ENCODE data around the gene GIN1.

GIN1 gene

DNA sequence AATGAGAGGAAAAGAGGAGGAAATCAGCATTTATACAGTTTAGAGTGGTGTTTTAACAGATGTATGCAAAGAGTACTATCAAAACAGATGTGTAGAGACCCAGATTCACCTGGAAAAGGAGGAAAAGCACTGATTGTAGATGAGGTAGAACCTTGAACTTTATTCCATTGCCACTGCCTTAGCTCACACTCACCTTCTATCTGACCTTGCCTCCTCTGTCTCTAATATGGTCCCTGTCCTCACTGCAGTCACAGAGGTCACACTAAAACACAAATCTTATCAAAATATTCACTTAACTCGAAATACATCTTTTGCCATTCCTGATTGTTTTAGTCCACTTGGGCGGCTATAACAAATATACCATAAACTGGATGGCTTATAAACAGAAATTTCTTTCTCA lies 7.0 kb downstream of the GIN1 start:
- DNase-seq (ENCODE audit: low read depth, low spot score), result no peak
- no peak overlapping the region for H3K4me3 ChIP-seq (ENCODE audit: low read depth, low read length)
- TF ChIP-seq, protein P1, sequence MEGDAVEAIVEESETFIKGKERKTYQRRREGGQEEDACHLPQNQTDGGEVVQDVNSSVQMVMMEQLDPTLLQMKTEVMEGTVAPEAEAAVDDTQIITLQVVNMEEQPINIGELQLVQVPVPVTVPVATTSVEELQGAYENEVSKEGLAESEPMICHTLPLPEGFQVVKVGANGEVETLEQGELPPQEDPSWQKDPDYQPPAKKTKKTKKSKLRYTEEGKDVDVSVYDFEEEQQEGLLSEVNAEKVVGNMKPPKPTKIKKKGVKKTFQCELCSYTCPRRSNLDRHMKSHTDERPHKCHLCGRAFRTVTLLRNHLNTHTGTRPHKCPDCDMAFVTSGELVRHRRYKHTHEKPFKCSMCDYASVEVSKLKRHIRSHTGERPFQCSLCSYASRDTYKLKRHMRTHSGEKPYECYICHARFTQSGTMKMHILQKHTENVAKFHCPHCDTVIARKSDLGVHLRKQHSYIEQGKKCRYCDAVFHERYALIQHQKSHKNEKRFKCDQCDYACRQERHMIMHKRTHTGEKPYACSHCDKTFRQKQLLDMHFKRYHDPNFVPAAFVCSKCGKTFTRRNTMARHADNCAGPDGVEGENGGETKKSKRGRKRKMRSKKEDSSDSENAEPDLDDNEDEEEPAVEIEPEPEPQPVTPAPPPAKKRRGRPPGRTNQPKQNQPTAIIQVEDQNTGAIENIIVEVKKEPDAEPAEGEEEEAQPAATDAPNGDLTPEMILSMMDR (IDR thresholded peaks at IDR 0.05; ENCODE audit: low read depth, low read length), result no peak
- in situ Hi-C loops (cut with HindIII; ENCODE audit: low sequenced_read_pairs), result no loop called here

DNA sequence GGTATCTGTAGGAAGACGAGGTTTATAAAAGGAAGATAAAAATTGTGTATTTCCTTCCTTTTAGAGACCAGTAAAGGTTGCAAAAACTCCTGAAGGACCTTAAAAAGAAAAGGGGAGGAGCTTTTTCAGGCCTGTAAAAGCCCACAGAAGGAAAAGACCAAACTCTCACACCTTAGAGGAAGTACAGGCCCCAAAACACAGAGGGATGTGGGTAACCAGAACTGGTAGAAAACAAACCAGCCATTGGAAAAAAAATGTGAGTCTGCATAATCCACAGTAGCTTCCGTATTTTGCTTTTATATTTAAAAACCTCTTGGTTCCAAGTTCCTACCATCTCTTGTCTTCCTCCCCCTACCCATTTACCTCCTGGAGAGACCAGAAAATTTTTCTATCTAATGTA lies 8.5 kb downstream of the GIN1 start:
- no peak overlapping the region for H3K4me3 ChIP-seq (ENCODE audit: low read depth, low read length)
- no peak for DNase-seq (ENCODE audit: low read depth, low spot score)
- in situ Hi-C loops (cut with HindIII; ENCODE audit: low sequenced_read_pairs), result no loop called here
- TF ChIP-seq, protein P1 (IDR thresholded peaks at IDR 0.05; ENCODE audit: low read depth, low read length), result no peak

DNA sequence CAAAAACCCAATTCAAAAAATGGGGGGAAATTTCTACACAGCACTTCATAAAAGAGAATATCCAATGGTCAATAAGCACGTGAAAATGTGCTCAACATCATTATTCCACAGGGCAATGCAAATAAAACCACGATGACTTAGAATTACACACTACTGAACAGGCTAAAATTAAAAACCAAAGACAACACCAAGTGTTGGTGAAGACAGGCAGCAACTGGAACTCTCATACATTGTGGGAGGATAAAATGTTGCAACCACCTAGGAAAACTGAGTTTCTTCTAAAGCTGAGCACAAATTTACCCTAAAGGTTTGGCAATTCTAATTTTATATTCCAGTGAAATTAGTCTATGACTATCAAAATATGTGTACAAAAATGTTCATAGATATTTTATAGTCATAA lies 9.5 kb downstream of the GIN1 start:
- TF ChIP-seq, protein P1 (IDR thresholded peaks at IDR 0.05; ENCODE audit: low read depth, low read length), result no peak
- no peak overlapping the region for H3K4me3 ChIP-seq (ENCODE audit: low read depth, low read length)
- no peak for DNase-seq (ENCODE audit: low read depth, low spot score)
- in situ Hi-C loops (cut with HindIII; ENCODE audit: low sequenced_read_pairs), result no loop called here

DNA sequence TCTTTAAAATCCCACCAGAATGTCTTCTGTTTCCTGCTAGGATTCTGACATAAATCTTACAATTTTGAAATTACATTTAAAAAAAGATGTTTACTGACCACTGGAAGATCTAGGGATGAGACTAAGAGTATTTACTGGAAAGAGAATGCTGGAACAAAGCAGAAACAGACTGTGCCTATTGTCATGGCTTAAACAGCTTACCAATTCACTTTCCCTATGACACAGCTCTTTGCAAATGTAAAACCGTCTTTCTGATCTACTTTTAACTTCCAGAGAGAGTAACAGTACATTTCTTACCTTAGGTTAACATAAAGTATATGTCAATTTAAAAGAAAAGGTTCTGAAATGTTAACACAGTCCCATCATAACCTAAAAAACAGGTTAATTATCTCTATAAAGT lies 10.7 kb downstream of the GIN1 start:
- H3K4me3 ChIP-seq (ENCODE audit: low read depth, low read length), result no peak overlapping the region
- TF ChIP-seq, protein P1 (IDR thresholded peaks at IDR 0.05; ENCODE audit: low read depth, low read length), result no peak
- in situ Hi-C loops (cut with HindIII; ENCODE audit: low sequenced_read_pairs), result no loop called here
- DNase-seq (ENCODE audit: low read depth, low spot score), result no peak

DNA sequence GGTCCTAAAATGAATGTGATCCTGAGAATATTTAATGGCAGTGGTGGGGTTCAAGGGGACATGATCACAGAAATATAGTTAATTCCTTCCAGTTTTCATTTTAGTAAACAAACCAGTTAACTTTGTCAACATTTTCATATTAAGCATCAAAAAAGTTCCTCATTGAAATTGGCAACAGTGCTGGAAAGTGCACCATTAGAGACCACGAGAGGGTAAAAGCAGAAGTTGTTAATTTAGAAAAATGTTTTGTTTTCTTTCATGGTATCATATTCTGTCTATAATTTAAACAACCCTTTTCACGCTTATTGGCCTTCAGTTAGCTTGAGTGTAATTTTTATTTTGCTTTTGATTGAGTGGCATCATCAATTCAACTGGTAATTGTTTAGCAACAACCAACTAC lies 11.9 kb downstream of the GIN1 start:
- TF ChIP-seq, protein P1 (IDR thresholded peaks at IDR 0.05; ENCODE audit: low read depth, low read length), result no peak
- in situ Hi-C loops (cut with HindIII; ENCODE audit: low sequenced_read_pairs), result no loop called here
- no peak overlapping the region for H3K4me3 ChIP-seq (ENCODE audit: low read depth, low read length)
- no peak for DNase-seq (ENCODE audit: low read depth, low spot score)

DNA sequence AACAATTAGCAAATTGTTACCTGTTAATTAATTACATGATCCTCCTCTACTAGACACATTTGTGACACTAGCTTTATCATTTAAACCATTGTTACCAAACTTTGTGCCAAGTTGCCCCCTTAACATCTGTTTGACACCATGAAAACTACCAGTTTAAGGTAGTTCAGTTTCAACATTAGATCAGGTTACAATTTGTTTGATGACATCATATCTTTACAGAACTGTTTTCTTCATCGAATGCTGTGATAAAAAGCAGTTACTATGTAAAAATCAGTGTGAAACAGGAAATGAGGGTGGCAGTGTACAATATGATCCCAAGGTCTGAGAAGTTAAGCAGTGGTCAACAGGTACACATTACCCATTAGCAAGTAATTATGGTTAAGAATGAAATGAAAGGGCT lies 17.7 kb downstream of the GIN1 start:
- TF ChIP-seq, protein P1 (IDR thresholded peaks at IDR 0.05; ENCODE audit: low read depth, low read length), result no peak
- in situ Hi-C loops (cut with HindIII; ENCODE audit: low sequenced_read_pairs), result no loop called here
- no peak overlapping the region for H3K4me3 ChIP-seq (ENCODE audit: low read depth, low read length)
- DNase-seq (ENCODE audit: low read depth, low spot score), result no peak

Measured in astrocyte of the spinal cord (primary cell).